GM18517 (cell line): Measurements from ENCODE around the gene NDNF.

Experiments used
- ATAC-seq: cut with Tn5 transposase; IDR thresholded peaks from one replicate; pipeline ENCODE4 v1.9.1; 2021; ENCODE audit warnings: mild to moderate bottlenecking, moderate library complexity; ENCODE audit not compliant: unreplicated experiment

Gene NDNF

DNA sequence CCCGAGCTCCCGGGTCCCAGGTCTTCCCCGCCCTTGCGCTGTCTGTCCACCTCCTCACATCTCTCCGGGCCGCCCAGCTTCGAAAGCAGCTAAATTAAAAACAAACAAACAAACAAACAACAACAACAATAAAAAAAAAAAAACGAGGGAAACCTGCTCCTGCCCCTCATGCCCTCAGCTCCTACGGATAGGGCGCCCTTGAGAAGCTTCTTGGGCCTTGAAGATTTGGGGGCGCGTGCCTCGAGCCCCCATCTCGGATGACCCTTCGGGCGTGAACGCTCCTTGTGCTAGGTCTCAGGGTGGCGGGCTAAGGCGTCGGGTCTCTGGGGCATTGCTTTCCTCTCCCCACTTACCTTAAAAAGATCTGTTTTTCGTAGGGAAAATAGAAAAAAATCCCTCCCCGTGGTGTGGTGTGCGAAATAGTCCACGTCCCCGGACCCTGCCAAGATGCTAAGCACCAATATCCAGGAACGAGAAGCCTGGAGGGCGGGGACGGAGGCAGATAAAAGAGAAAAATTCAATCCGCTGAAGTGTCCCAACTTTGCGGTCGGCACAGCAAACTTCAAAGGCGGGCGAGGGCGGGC, 603 bp downstream of the NDNF start:
- ATAC-seq: no peak

DNA sequence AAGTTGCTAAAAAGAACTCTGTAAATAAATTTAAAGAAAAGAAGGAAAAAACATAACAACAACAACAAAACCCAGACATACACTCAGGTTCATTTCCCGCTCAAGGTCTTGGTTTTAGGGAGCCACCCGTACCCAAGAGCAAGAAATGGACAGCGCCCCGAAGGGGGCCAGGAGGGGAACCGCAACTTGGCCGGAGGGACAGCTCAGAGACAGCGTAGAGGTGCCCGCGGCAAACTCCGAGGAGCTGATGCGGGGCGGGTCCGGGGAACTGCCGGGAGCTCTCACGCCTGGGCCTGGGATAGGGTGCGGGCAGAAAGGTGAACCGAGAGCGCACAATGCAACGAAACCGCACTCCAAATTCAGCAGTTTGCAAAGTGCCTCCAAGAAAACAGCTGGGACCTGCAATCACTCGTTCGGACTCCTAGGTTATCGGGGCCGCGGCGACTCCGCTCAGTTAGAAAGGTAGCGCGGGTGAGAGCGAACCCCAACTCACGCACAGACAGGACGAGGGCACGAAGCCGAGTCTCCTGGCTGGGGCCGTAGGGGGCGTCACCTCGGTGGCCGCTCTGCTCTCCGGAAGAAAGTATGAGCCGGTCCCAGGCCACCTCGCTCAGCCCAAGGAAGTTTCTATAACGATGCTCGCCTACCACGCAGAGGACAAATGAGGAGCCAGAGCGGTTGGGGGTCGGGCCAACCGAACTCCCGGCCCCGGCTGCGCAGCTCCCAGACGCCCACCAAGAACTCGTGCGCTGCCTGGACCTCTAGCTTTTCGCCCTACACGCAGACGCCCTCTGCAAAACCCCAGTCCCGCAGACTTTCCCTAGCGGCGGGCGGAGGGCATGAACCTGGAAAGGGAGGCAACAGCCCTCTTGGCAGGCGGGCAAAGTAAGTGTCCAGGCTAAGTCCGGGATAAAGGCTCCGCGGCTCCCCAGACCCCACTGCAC, 1.4 kb downstream of the NDNF start:
- no peak for ATAC-seq

DNA sequence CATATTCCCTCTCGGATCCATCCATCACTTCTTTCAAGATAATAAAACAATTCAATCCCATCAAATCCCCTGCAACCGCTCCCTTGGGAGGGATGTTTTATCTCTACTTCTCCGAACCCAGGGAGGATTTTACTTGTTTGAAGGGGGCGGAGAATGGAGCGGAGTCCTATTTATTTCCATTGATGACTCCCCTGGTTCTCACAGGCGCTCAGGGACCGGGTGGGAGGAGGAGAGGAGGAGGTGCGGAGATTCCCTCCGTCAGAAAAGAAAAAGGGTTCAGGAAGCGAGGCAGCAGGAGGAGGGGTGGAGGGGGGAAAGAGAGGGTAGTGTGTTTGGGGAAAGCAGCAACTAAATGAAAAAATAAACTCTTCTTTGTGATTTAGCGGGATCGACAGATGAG, 2.1 kb downstream of the NDNF start:
- no peak for ATAC-seq

DNA sequence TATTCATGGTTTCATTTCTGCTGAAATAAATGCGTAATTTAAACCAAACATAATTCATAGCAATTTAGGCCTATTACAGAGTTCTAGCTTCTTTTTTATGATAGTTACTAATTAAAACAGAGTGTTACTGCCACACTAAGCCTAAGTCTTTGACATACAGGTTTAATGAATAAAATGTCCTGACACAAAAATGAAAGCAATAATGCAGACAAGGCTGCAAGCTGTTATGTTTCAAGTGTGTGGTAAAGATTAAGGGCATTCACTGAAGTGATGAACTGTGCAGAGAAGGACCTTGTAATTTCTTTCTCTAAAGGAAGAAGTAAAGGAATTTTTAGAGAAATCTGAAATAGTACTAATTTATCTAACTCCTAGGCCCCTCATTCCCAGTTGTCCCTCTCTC, 2.9 kb downstream of the NDNF start:
- ATAC-seq: no peak

DNA sequence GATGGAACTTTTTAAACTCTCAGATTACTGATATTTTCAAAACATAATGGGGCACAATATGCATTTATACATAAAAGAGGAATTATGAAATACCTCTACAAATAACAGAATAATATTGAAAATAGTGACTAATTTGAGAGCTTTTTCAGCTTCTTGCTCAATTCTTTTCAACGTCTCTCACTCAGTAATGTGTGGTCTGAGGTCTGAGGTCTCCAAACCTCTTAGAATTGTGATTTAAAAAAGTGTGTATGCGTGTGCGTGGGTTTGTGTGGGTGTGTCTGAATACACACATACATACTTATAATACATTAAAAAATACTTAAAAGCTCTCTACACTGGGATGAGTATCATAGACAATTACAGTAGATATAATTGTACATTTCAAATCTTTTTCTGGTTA, 7.9 kb downstream of the NDNF start:
- ATAC-seq: no peak

DNA sequence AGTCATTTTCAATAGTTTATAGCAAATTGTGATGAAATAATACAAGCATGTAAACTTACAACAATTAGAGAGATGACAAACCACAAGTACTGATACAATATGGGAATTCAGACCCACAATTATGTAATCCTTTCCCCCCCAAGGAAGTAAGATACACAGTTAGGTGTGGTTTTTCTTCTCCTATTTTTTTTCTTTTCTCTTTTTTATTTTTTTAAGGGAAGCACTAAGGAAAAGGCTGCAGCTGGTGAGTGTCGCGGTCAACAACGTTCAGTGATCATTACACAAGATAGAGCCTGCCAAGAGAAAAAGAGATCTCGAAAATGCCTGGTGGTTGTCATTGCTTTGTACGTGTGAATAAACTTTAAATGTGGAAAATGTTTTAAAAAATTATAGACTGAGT, 9.8 kb downstream of the NDNF start:
- no peak for ATAC-seq

DNA sequence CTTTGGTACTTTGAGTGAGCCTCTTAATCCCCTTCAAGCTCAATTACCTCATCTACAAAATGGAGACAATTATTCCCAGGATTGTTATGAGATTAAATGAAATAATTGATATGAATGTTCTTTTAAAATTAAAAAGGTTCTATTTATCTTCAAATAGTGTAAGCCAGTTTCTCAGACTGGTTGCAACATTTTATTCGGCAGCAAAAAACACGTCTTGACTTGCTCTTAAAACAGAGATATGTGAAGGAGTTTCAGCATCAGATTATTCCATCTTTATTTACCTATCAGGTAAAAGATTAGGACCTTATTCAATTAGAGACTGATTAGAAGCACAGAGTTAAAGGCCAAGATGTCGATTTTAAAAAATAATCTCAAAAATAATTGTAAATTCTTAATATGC, 10.5 kb downstream of the NDNF start:
- no peak for ATAC-seq

DNA sequence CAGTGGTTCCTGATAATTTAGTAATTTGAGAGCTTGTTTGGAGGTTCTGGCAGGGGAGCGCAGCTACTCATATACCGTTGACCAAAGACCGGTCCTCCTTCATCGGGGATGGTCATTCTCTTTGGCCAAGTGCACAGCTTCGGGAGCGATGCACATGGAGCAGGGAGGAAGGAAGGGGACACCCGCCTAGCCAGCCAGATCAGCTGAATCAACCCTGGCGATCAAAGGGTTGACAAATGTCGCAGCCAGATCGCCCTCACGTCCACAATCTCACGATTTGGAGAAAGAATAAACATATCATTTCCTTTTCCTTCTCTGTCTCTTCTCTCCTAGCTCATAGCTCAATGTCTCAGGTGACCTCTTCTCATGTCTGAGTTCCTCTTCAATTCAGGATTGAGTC, 11.1 kb downstream of the NDNF start:
- ATAC-seq: no peak

DNA sequence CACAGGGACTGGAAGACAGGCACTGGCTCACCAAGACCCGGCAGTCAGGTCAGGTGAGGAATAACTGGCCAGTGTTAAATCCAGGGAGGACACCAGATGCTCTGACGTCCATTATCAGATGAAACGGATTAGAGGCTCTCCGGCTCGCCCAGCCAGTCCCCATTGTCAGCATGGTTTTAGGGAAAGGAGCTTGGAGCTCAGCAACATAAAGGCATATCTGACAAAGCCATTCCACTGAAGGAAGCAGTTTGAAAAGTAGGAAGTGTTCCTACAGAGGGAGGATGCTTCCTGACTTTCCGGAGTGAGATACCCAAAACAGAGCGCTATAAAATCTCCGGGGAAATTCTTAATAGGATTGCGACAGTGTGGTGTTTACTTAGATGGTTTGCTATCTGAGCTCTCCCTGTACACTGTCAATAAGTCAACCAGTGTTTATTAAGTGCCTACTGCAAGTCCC, 14.8 kb downstream of the NDNF start:
- no peak for ATAC-seq

DNA sequence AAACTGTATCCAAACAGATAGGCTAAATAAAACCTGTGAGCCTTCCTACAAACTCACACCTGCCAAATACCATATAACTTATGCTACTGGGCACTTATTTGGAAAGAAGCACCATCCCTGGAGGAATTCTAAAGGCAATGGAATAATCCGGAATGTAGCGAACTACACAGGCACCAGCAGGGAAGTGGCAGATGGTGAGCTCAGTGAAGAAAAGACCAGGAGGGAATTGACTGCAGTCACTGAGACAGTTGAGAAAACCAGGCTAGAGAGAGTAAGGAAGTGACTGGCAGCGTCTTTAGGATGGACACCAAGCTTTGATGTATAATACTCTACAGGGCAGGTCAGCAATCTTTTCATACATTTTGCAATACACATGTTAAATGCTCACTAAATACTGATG, 16.3 kb downstream of the NDNF start:
- no peak for ATAC-seq

DNA sequence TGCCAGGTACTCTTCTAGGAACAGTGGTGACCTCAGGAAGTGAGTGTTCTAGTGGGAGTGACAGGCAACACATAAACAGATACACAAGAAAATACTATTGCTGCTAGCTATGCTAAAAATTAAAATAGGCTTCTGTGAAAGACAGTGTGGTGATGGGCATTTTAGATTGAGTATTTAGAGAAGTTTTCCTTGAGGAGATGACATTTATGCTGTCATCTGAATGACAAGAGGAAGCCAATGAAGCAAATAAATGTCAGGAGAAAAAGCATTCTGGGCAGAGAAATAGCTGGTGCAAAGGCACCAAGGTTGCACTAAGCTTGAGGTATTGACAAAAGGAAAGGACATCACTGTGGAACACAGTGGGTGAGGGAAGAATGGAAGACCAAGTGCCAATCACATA, 18.0 kb downstream of the NDNF start:
- ATAC-seq: no peak

DNA sequence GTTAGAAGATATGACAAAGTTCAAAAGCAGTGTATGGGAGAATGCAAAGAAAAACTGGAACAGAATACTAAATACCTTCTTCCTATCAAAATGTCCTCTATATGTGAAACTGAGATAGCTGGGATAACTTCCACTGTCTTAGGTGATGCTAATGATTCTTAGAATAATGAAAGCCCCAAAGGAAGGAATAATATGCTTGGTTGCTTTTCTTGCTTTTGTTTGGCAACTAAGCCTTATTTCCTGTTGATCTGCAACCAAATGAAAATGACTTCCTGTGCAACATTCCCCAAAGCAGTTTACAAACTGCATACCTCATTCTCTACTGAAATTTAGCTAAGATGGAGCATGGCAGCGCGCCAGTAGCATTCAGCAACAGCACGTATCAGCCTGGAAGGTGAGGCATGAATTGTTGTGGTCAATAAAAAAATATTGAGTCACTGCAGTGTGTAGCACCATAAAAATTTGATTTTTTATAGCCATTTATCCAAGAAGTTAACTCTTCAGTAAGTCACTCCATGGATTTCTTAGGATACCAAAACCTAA, 18.7 kb downstream of the NDNF start:
- ATAC-seq: no peak

DNA sequence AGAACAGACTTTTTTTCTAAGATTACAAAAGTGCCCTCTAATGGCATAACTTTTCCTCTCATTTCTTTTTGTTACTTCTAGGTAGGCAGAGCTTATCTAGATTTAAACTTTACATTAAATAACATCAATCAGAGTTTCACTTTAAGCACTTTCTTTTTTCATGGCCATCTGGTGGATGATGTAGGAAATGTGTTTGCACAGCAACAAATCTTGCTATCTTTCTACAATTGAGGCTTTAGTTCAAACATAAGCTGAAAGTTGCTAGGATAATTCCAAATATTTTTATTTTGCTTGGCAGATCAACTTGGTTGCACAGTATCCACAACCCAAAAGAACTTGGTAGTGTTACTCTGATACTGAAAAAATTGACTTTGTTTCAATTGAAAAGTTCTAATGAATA, 22.0 kb downstream of the NDNF start:
- ATAC-seq: no peak

DNA sequence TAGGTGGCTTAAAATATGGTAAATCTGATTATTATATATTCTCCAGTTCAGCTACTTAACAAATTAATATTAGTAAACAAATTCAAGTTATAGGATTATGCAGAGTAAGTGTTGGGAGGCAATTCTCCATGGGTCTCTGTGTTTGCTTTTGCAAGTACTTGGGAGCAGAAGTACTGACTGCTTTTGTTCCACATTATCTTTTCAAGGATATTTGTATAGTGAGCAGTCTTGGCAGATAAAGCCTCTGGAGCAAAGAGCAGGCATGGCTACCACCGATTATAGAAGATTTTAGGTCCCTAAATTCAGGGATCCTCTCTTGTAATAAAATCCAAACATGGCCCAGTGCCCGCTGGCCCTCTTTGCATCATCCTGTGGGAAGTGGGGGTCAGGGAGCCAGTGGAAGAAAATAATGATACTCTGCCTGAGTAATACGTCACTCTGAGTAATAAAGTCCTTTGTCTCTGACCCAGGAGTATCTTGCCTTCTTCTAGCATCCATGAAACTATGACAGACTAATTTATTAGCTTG, 23.2 kb downstream of the NDNF start:
- no peak for ATAC-seq

DNA sequence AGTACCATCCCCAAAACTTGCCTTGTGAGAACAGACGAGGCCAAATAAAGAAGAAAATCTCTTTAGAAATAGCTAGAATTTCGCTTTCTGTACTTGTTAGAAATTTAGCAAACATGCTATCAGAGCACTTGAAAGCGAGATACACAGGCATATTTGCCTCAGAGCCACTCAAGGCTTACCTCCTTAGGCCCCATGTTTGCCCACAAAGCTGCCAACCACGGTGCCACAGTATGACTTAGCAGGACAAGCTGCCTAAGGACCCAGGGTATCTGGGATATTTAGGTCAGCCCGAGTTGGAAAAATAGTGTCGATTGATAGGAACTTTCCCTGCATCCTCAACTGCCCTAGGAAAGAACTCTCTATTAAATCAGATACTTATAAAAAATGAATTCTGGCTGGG, 24.2 kb downstream of the NDNF start:
- no peak for ATAC-seq

DNA sequence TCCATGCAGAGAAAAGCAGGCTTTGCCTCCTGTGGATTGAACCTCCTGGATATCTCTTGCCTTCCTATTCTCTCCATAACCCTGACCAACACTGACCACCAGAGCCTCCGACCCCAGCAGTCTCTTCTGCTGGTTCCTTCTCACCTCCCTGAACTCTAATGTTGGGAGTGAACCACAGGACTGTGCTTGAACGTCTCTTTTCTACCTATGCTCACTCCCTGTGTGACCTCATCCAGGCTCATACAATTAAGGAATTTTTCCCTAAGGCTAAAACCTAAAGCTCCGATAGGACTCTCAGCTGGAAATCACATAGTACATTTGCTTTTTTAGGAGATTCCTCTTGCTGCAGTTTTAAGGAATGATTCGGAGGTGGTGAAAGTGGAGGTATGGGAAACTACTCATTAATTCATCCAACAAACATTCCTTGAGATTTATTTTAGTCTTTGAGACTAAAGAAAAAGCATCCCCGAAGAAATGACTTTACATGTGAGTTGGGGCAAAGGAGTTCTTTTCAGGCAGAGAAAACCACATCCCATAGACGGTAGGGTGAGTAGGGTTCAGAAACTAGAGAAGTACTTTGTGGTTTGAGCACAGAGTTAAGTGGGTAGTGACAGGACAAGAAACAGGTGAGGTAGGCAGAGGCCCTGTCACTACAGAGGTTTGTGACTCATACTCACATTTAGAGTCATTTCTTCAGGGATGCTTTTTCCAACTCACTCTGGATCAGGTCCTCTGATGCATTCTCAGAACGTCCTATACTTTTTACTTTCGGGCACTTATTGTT, 30.8 kb downstream of the NDNF start:
- peak; percentile 99 for ATAC-seq

DNA sequence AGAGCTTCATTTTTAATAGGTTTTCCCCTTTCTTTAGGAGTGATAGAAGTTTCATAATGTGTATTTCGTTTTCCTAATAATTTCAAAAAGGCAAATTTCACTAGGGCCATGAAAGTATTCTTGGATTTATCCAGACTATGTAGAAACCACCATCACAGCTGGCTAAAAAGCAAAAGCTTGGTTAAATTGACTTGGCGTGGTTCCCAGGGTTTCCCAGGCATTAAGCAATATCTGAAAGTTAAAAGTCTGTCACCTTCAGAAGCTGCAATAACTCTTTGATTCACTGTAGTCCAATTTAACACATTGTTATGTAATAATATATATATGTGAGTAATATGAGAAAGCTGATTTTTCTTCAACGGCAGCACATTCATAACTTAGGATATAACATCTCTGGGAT, 38.3 kb downstream of the NDNF start:
- ATAC-seq: no peak

DNA sequence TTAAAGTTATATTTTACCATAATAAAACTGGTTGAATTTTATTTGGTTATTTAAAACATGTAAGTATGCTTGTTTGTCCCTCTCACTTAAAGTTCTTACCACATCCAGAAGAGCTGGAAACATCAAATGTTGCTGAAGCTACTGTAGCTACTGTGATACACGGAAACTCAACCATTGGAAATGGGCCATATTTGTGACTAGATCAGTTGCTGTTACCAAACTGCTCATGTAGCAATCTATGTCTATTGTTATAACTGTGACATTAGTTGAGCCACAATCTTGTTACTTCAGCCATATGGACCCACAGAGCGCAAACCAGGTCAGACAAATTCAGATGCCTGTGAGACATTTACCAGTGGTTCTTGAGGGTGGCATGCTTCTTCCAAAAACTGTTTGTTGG, 41.6 kb downstream of the NDNF start:
- no peak for ATAC-seq

DNA sequence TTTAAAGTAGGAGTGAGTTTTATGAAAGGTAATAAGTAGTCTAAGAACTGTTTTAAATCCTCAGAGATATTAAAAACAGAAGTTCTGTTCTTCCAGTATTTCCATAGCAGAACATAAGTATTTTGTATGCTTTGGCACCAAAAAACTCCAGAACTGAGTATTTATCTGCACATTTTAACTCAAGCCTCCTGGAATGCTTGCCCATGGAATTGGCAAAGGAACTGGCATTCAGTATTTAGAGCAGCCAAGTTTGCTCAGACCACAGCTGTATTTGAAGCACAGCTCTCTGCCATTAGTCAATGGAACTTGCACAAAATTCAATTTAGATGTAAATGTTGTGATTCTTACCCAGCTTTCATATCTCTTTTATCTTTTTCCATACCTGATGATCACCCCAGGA, 42.2 kb downstream of the NDNF start:
- no peak for ATAC-seq

DNA sequence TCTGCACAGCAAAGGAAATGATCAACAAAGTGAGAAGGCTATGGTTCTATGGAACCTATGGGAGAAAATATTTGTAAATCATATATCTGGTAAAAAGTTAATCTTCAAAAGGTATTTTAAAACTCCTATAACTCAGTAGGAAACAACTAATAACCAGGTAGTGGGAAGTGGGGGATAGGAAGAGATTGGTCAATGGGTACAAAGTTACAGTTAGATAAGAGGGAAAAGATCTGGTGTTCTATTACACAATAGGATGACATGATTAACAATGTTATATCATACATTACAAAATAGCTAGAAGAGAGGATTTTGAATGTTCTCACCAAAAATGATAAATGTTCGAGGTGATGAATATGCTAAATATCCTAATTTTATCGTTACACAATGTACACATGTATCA, 46.3 kb downstream of the NDNF start:
- no peak for ATAC-seq

DNA sequence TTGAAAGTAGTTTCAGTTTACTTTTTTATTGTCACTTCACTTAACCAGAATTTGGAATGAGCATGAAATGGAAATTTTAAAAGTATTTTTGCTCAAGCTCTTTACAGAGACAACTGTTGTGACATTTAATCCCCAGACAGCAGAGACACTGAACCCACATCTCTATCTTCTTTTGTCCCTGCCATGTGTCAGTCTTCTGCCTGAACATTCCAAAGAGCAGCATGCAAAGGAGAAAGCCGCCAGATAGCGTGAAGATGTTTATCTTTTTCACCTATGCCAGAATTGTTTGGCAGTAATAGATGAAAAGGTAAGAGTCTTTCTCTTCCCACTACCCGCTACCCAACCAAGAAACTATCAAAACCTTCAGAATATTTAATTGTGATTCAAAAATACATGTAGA, 46.8 kb downstream of the NDNF start:
- no peak for ATAC-seq
